HepG2 (cell line): ENCODE data around the gene TNKS1BP1. TPM values are rescaled to one million over a fixed set of nuclear protein-coding genes. Genes with fewer than 3 reads are reported as not detected.
A peak's percentile ranks its signal among the peaks of the same experiment; 100 is the strongest.

Source experiments
- HDAC1 ChIP-seq: sonication (generic); formaldehyde crosslinking; IDR thresholded peaks from 2 replicates; pipeline ENCODE4 v1.5.1; 2020; ENCODE audit warnings: mild to moderate bottlenecking, missing genetic modification reagents
- IRX3 ChIP-seq: sonication (generic); formaldehyde crosslinking; IDR thresholded peaks from 2 replicates; pipeline ENCODE4 v1.8.1; 2023; ENCODE audit warnings: mild to moderate bottlenecking, low read depth, missing genetic modification reagents, borderline replicate concordance
- KDM5B ChIP-seq: sonication (generic); formaldehyde crosslinking; IDR thresholded peaks from 2 replicates; pipeline ENCODE4 v1.4.0; 2020; ENCODE audit warnings: missing genetic modification reagents, mild to moderate bottlenecking, borderline replicate concordance
- KIAA2018 ChIP-seq: sonication (generic); formaldehyde crosslinking; IDR thresholded peaks from 2 replicates; pipeline ENCODE4 v1.5.0; 2020; ENCODE audit warnings: mild to moderate bottlenecking, missing genetic modification reagents, borderline replicate concordance
- THAP8 ChIP-seq: sonication (generic); formaldehyde crosslinking; IDR thresholded peaks from 2 replicates; pipeline ENCODE4 v1.5.1; 2020; ENCODE audit warnings: missing genetic modification reagents, mild to moderate bottlenecking, borderline replicate concordance
- ZFP36L2 ChIP-seq: sonication (generic); formaldehyde crosslinking; IDR thresholded peaks from 2 replicates; pipeline ENCODE4 v1.4.0; 2020; ENCODE audit warnings: missing genetic modification reagents
- ZHX2 ChIP-seq, 2 experiments: sonication (generic) in 1 of 2; formaldehyde crosslinking in 1 of 2; IDR thresholded peaks; 2 replicates each; pipeline versions ENCODE4 v1.6.1 to v1.9.0; 2014 to 2022; ENCODE audit warnings: antibody characterized with exemption in 1 of 2, borderline replicate concordance in 1 of 2, inconsistent platforms in 1 of 2, low read depth in 1 of 2, missing genetic modification reagents in 1 of 2
- ZNF710 ChIP-seq: sonication (generic); formaldehyde crosslinking; IDR thresholded peaks from 2 replicates; pipeline ENCODE4 v1.5.0; 2020; ENCODE audit warnings: mild to moderate bottlenecking, missing genetic modification reagents, borderline replicate concordance
- ZNF816 ChIP-seq: sonication (generic); formaldehyde crosslinking; IDR thresholded peaks from 2 replicates; pipeline ENCODE4 v1.8.0; 2022; ENCODE audit warnings: missing genetic modification reagents, mild to moderate bottlenecking, borderline replicate concordance
- ZSCAN31 ChIP-seq: sonication (generic); formaldehyde crosslinking; IDR thresholded peaks from 2 replicates; pipeline ENCODE4 v1.5.0; 2020; ENCODE audit warnings: low read depth, mild to moderate bottlenecking, missing genetic modification reagents
- polyA plus RNA-seq, 8 experiments: library from polyadenylated mRNA; depleted of rRNA in 3 of 8; stranded (reverse) in 7 of 8; unstranded in 1 of 8; fragments of >200 nt; fragmentation: Illumina TruSeq in 4 of 8; extraction: Trizol in 4 of 8; gene quantifications; 2 replicates each; pipeline versions ENCODE4 v1.2.1 to v1.2.3, GENCODE V29; 2011 to 2016; ENCODE audit warnings: low read depth in 4 of 8, missing spikeins in 1 of 8, mixed read lengths in 1 of 8; ENCODE audit not compliant: insufficient read depth in 1 of 8
- total RNA-seq, 5 experiments: library from RNA; depleted of rRNA; stranded (reverse); fragments of >200 nt; fragmentation: Illumina TruSeq; extraction: Trizol; gene quantifications; 2 replicates each; pipeline ENCODE4 v1.2.3, GENCODE V29; 2016; ENCODE audit warnings: low read depth in 1 of 5

Gene TNKS1BP1
- total and polyA plus RNA-seq, 2 of the 13 experiments (the other 11 are each of a cell fraction or from before 2014, with no cell fraction given), result 13.7 to 15.0 TPM

GRCh38 chr11:57313071-57313787, 11.5 kb downstream of the TNKS1BP1 start (continued):
- TF ChIP-seq ZHX2 (IDR thresholded peaks at IDR 0.05; ENCODE audit: low read depth) (no peak), ZHX2 (CRISPR knock-in tag; IDR thresholded peaks at IDR 0.05; ENCODE audit: borderline replicate concordance) (no peak), THAP8 (CRISPR knock-in tag) (no peak), ZFP36L2 (CRISPR knock-in tag) (no peak), IRX3 (CRISPR knock-in tag) (no peak), ZSCAN31 (CRISPR knock-in tag) (no peak), HDAC1 (CRISPR knock-in tag) (peak; percentile 41; the same call in 1 of the 2 replicates), ZNF710 (CRISPR knock-in tag) (no peak), ZNF816 (CRISPR knock-in tag) (no peak), KDM5B (peak; percentile 58; the same call in 1 of the 2 replicates), KIAA2018 (CRISPR knock-in tag) (no peak)
